ENCODE data around the gene PEAR1.

GRCh38 chr1:156959414-156959813 lies 65.9 kb downstream of the PEAR1 start:
- TF ChIP-seq EZH2 (IDR thresholded peaks at IDR 0.05; ENCODE audit: borderline replicate concordance, insufficient read depth, low read depth, low read length, poor library complexity, severe bottlenecking): no peak
- TF ChIP-seq, protein P1, sequence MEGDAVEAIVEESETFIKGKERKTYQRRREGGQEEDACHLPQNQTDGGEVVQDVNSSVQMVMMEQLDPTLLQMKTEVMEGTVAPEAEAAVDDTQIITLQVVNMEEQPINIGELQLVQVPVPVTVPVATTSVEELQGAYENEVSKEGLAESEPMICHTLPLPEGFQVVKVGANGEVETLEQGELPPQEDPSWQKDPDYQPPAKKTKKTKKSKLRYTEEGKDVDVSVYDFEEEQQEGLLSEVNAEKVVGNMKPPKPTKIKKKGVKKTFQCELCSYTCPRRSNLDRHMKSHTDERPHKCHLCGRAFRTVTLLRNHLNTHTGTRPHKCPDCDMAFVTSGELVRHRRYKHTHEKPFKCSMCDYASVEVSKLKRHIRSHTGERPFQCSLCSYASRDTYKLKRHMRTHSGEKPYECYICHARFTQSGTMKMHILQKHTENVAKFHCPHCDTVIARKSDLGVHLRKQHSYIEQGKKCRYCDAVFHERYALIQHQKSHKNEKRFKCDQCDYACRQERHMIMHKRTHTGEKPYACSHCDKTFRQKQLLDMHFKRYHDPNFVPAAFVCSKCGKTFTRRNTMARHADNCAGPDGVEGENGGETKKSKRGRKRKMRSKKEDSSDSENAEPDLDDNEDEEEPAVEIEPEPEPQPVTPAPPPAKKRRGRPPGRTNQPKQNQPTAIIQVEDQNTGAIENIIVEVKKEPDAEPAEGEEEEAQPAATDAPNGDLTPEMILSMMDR (IDR thresholded peaks at IDR 0.05): no peak

Data from B cell (primary cell).